Stimulated activated CD8-positive, alpha-beta memory T cell treated with anti-CD3 and anti-CD28 coated beads, Interleukin-2, amount 100 ng/mL, for 1 hour (primary cell): ENCODE data around the gene ZNF718.
A peak's percentile ranks its signal among the peaks of the same experiment; 100 is the strongest.
"Not testable (repeated sequence)": the region's sequence is repeated elsewhere in the genome, so short reads cannot be mapped to it uniquely, and the experiment has no call there.

Experiments used
- DNase-seq, 2 donors: peaks; one replicate each; pipeline ENCODE4 v3.0.0-alpha.2; 2020; ENCODE audit warnings: low read depth in 2 of 2

Gene ZNF718

GRCh38 chr4:124275-125081 is at the start of gene ZNF718:
Gene ZNF718, plus strand, starts transcription at chr4:124501. Its CDS starts 170 bp downstream, at chr4:124671.
- DNase-seq, result peak; percentile 79

- DNase-seq, result no peak
These were observed 38.4 kb upstream of the ZNF718 start for GRCh38 chr4:85951-86350.

DNA sequence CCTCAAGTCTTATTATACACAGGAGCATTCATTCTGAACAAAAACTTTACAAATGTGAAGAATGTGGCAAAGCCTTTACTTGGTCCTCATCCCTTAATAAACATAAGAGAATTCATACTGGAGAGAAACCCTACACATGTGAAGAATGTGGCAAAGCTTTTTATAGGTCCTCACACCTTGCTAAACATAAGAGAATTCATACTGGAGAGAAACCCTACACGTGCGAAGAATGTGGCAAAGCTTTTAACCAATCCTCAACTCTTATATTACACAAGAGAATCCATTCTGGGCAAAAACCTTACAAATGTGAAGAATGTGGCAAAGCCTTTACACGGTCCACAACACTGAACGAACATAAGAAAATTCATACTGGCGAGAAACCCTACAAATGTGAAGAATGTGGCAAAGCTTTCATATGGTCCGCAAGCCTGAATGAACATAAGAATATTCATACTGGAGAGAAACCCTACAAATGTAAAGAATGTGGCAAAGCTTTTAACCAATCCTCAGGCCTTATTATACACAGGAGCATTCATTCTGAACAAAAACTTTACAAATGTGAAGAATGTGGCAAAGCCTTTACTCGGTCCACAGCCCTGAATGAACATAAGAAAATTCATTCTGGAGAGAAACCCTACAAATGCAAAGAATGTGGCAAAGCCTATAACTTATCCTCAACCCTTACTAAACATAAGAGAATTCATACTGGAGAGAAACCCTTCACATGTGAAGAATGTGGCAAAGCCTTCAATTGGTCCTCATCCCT is 37.6 kb upstream of the ZNF718 start:
- DNase-seq, result not testable (repeated sequence)

GRCh38 chr4:98386-98785 is 25.9 kb upstream of the ZNF718 start:
- DNase-seq, result no peak

DNA sequence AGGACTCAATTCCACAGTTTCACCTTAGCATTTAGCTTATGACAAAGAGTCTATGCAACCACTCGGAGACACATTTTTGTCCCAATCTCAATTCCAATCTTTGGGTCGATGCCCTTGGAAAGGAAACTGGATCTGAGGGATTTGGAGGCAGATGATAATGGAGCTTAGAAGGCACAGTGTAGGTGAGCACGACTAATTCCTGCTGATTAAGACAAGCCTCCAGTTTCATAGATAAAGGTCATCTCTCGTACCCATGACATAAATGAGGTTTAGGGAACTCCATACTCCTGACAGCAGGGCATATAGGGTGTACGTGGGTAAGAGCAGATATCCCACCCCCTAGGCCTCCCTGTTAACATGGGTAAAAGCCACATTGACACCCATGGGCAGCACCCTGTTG is 24.4 kb upstream of the ZNF718 start:
- DNase-seq, result no peak

DNA sequence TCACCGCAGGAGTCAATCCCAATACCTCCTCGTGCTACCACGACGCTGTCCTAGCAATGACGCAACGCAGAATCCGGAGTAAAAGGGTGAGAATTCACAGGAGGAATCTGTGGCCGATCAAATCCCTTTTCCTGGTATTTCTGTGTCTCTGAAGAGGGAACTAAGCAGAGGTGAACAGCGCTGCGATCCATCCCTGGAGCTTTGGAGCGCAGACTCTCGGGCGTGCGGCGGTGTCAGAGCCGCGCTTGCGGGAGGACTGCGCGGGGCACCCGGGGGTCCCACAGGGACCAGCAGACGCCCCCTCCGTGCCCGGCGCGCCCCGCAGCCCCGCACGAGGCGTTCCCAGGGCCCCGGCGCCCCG is 17.2 kb upstream of the ZNF718 start:
- DNase-seq, result no peak

DNA sequence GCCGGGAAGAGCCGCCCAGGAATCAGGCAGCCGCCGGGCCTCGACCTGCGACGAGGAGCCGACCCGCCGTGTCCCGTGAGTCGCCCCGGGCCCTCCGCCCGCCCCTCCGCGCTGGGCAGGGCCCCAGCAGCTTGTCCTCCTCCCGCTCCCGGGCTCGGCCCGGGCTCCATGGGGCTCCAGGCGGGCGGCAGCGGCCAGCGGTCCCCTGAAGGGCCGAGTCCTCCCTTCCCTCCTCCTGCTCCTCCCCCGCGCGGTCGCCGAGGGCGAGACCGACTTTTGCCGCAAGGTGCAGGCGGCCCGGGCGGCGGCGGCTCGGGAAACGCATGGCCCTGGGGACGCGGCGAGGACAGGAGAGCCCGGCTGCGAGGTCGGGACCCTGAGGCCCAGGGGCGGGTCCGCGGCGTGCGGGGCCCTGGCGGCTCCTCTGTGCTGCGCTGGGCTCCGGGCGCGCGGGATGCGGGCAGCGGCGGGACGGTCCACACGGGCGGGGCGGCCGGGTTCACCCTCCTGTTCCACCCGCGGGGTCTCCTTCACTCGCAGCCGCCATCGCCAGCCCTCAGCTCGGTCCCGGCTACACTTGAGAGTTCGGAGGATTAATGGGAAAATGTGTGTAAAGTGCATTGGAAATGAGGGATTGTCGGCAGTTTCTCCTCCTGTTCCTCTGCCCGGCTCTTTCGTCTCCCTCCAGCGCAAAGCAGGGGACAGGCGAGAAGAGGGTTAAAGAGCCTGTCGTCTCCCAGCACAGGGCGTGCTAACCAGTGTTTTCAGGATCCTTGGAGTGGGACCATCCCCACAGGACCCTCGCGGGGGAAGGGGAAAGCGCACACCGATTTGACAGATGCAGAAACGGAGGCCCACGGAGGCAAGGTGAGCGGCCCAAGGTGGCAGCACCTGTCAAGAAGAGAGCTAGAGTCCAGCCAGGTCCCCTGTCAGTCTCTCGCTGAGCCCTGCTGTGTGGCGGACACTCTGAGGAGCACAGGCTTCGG is 16.6 kb upstream of the ZNF718 start:
- no peak for DNase-seq

DNA sequence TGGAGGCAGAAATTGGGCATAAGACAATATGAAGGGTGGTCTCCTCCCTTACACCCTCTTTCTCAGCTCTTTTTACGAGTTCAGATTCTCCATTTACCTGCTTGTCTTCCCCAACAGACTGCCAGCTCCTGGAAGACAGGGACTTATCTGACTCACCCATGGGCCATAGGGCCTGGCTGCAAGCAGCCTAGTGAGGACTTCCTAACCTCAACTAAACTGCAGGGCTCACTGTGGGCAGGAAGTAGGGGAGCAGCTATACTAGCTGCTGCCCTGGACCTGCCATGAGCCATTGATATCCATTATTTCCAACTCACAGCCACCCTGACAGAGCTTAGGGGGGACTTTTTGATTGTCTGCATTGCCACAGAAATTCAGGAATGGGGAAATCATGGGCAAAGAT is 11.5 kb upstream of the ZNF718 start:
- no peak for DNase-seq

- DNase-seq, result no peak
These were observed 10.6 kb upstream of the ZNF718 start for GRCh38 chr4:113732-114131.

DNA sequence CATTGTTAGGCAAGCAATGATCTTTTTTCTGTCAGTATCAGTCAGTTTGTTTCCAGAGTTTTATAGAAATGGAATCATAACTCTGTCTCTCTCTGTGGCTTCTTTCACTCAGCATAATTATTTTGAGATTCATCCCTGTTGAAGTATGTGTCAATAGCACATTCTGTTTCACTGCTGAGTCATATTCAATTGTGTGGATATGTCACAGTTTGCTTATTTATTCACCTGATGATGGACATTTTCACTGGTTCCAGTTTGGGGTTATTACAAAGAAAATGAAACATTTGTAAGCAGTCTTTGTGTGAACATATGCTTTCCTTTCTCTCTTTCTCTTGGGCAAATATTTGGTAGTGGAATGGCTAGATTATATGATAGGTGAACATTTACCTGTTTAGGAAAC is 10.2 kb upstream of the ZNF718 start:
- no peak for DNase-seq

- no peak for DNase-seq
These were observed 7.8 kb upstream of the ZNF718 start for GRCh38 chr4:116499-116898.

GRCh38 chr4:120616-121015 is 3.7 kb upstream of the ZNF718 start:
- DNase-seq, result no peak

GRCh38 chr4:121408-122084 is 2.8 kb upstream of the ZNF718 start:
- DNase-seq, result peak in 1 of 2 donors; percentile 11

DNA sequence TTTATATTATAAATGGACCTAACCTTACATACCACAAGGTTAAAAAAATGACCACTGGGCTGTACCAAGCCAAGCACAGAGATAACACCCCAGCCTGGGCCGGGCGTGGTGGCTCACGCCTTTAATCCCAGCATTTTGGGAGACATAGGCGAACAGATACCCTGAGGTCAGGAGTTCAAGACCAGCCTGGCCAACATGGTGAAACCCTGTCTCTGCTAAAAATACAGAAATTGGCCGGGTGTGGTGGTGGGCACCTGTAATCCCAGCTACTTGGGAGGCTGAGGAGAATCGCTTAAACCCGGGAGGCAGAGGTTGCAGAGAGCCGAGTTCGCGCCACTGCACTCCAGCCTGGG is 403 bp upstream of the ZNF718 start:
- DNase-seq, result not testable (repeated sequence)

- no peak for DNase-seq
These were observed 930 bp downstream of the ZNF718 start for GRCh38 chr4:125091-125771.

- no peak for DNase-seq
These were observed 1.5 kb downstream of the ZNF718 start for GRCh38 chr4:125833-126232.

DNA sequence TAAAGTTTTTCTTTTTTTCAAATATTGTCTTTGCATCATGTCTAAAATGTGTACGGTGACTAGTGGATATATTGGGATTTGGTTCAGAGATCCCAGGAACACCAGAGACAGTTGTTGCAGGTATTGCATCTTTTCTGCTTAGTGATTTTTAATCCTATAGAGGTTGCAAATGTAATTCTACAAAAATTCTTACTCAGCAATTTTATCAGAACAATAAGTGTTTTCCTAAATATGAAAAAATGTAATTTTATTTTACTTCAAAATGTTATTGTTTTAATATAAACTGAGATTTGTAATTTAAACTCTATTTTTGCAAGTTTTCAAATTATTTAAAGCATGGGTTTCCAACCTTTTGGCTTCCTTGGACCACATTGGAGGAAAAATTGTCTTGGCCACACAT is 8.2 kb downstream of the ZNF718 start:
- DNase-seq, result no peak

DNA sequence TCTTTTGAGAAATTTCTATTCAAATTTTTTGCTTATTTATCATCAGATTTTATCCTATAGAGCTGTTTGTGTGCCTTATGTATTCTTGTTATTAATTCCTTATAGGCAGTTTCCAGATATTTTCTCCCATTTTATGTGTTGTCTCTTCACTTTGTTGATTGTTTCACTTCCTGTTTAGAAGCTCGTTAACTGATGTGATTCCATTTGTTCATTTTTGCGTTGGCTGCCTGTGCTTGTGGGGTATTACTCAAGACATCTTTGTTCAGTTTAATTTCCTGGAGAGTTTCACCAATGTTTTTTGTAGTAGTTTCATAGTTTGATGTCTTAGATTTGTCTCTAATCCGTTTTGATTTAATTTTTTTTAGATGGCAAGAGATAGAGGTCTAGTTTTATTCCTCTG is 14.6 kb downstream of the ZNF718 start:
- DNase-seq, result no peak

DNA sequence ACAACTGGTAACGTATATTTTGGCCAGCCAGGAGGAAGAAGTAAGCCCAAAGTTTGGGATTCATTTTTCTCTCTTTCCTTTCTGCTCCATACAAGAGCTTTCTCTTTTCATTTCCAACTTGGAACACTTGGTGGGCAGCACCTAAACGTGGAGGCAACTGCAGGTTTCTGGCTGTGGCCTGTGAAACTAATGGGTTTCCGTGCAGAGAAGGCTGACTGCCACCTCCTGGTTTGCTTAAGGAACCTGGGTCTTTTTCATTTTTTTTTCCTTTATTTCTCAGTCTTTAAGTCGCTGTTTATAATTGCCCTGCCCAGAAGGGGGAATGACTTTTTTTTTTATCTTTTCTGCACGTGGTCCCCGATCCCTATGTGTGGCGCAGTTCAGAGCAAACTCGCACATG is 15.4 kb downstream of the ZNF718 start:
- no peak for DNase-seq

GRCh38 chr4:146621-147020 is 22.3 kb downstream of the ZNF718 start:
- DNase-seq, result no peak

DNA sequence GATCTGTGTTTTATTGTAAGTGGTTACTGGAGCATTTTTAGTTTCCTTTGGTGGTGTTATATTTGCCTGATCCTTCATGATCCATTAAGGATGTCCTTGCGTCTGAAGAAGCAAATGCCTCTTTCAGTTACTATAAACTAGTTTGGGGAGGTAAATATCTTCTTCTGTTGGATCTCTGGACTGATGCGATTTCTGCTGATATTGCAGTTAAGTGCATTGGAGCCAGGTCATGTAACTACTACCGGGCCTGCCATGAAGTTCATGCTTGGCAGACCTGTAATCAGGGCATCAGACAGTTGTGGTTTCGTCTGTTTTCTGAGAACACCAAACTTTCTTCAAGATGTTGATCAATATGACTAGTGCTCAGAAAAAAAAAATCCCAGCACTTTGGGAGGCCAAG is 22.9 kb downstream of the ZNF718 start:
- DNase-seq, result no peak
